Measurements from ENCODE around the gene XIRP2. TPM values are rescaled to one million over a fixed set of nuclear protein-coding genes. Genes with fewer than 3 reads are reported as not detected.
A peak's percentile ranks its signal among the peaks of the same experiment; 100 is the strongest.
"Not testable (repeated sequence)": the region's sequence is repeated elsewhere in the genome, so short reads cannot be mapped to it uniquely, and the experiment has no call there.

Gene XIRP2
- total RNA-seq, 1 experiment from 2014 or later, result 1.6 TPM

DNA sequence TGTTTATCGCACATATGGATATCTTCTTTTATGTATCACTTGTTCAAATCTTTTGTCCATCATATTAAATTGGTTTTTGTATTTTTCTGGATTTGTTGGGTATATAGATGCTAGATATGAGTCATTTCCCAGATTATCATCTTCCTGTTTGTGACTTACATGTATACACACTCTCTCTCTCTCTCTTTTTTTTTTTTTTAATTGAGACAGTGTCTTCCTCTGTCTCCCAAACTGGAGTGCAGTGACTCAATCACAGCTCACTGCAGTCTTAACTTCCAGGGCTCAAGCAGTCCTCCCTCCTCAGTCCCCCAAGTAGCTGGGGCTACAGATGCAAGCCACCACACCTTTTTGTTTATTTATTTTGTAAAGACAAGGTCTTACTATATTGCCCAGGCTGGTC, 43.8 kb downstream of the XIRP2 start:
- peak; percentile 38 for DNase-seq (ENCODE audit: low spot score)

DNA sequence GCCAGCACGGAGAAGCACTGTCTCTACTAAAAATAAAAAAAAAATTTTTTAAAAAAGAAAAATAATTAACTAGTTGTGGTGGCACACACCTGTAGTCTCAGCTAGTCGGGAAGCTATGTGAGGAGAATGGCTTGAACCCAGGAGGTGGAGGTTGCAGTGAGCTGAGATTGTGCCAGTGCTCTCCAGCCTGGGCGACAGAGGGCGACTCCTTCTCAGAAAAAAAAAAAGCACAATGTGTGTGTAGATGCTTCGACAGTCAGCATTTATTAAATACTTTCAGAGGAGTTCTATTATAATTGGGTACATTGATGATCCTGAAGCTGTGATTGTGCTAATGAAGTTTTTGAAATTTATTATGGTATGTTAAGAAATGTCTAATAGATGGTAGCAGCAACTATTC, 46.5 kb downstream of the XIRP2 start:
- DNase-seq (ENCODE audit: low spot score), result no peak

GRCh38 chr2:166942377-166942776, 54.1 kb downstream of the XIRP2 start:
- no peak for DNase-seq (ENCODE audit: low spot score)

DNA sequence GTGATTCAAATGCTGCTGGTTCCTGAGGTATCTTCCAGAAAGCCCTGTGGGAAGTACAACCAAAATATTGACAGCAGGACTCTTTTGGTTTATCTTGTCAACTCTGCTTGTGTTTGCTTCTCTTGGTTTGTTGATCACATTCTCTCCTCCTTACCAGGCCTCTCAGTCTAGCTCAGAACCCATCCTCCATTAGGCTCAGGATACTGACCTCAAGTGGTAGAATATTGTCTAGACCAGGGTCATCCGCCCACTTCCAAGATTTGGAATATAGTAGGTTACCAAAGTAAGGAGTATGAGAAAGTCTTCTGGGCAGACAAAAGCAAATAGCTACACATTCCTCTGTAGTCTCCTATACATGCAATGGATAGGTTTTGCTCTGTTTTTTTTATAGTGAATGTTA, 56.6 kb downstream of the XIRP2 start:
- DNase-seq (ENCODE audit: low spot score), result no peak

- no peak for DNase-seq (ENCODE audit: low spot score)
Measured at GRCh38 chr2:166957686-166958085, 69.4 kb downstream of the XIRP2 start.

DNA sequence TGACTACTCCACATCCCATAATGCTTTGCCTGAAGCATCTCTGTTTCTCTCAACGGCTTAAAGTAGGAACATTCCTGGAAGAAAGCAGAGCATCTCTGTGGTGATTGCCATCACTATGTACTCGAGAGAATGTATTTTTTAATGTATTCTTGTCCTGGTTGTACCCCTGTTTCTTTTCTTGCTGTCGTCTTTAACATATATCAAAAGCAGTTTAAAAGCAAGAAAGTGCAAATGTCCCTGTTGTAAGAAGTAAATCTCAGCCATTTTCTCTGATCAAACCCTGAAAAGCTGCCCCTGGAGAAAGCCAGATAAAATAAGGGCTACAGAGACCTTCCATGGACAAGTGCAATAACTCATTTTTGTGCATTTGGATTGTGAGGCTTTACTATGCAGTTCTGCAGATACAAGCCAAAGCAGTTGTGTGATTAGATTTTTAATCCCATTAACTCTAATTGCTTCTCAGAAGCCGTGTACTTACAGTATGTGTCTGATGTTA, 70.8 kb downstream of the XIRP2 start:
- no peak for DNase-seq (ENCODE audit: low spot score)

DNA sequence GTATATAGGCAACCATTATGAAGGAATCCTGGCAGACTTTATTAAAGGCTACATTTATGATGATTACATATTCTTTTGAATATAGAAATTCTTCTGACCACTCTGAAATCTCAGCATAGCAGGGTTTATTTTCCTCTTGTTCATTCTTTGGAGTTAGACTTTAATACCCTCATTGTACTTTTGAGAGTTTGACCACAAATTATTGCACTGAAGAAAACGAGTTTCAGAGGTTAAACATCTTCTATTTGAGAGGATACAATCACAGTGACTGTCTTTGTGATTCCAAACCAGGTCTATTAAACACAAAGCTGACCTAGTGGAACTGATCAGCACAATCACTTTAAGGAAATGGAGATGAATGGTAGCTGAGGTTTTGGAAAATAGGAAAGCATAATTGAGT, 71.3 kb downstream of the XIRP2 start:
- DNase-seq (ENCODE audit: low spot score), result no peak

- DNase-seq (ENCODE audit: low spot score), result no peak
Measured at GRCh38 chr2:166960702-166961270, 72.5 kb downstream of the XIRP2 start.

DNA sequence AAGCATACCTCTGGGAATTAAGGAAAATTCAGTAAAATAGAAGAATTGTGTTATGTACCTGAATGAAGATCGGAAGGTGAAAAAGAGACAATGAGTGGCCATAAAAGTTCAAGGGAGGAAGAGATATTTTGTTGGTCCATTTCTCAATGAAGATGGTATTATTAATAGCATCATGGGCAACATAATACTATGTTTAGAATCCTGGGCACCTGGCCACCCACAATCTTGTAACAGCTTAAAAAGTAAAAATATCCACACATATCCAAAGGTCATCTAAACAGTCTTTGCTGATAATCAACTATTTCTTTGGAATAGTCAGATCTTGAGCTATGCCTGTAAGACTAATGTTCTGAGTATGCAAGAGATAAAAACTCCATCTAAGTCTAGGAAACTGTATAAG, 73.7 kb downstream of the XIRP2 start:
- no peak for DNase-seq (ENCODE audit: low spot score)

DNA sequence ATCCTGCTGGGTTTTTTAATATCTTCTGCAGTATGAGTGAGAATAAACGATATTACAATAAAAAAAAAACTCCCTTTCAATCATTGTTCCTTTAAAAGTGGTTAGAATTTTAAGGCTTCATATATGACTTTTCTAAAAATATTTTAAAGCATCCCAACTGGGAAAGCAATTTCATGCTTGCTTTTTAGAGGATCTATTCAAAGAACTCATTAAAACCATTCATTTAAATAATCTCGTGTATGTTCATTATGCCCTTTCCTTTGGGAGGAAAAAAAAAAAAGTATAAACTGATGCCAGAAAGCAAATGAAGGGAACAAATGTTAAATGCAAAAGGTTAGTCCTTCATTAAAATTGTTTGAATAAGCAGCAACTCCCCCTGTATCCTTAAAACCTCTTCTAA, 81.2 kb downstream of the XIRP2 start:
- DNase-seq (ENCODE audit: low spot score), result no peak

DNA sequence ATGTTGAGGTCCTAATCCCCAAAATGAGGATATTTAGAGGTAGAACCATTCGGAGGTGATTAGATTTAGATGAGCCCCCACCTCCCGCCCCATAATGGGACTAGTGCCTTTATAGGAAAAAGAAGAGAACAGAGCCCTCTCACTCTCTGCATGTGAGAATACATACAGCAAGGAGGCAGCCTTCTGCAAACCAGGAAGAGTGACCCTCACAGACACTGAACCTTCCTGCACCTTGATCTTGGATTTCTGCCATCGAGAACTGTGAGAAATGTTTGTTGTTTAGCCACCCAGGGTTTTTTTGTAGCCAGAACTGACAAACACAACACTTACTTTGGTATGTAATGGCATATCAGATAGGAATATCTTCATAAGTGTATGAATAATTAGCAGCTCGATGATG, 83.7 kb downstream of the XIRP2 start:
- DNase-seq (ENCODE audit: low spot score), result no peak

GRCh38 chr2:166972418-166972817, 84.1 kb downstream of the XIRP2 start:
- DNase-seq (ENCODE audit: low spot score), result no peak

- no peak for DNase-seq (ENCODE audit: low spot score)
Measured at GRCh38 chr2:166984188-166984587, 95.9 kb downstream of the XIRP2 start.

DNA sequence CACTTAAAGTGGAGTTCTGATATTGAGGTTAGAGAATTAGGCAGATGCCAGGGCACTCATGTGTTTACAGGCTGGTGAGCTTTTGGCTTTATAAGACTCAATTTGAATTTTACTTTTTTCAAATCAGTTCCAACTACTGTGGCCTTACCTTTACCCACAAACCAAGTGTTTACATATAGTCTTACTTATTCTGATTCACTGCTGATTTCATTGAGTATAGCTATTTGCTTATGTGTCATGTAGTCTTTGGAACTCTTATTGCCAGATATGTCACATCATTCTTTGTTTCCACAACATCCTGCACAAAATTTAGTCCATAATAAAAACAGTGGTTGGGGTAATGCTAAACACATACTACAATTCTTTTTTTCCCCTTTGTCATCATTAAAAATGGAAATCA, 96.5 kb downstream of the XIRP2 start:
- DNase-seq (ENCODE audit: low spot score), result no peak

DNA sequence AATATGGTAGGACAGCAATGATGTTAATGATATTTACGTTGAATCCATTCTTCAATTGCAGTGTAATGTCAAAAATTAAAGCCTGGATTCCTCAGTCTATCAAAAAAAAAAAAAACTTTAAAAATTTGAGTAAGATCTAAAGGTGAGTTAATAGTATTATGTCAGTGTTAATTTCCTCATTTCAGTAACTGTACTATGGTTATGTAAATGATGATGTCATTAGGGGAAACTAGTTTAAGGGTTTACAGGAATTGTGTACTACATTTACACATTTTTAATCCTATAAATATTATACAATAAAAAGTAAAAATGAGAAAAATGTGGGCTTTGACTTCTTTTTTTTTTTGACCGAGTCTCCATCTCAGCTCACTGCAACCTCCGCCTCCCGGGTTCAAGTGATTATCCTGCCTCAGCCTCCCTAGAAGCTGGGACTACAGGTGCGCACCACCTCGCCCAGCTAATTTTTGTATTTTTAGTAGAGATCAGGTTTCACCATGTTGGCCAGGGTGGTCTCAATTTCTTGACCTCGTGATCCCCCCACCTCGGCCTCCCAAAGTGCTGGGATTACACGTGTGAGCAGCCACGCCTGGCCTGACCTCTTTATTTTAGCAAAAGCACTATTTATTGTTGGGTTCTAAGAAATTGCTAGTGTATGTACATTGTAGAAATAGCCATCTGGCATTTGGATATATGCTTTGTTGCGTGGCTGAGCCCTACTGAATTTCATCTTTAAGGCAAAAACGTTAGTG, 106.5 kb downstream of the XIRP2 start:
- no peak for DNase-seq (ENCODE audit: low spot score)

DNA sequence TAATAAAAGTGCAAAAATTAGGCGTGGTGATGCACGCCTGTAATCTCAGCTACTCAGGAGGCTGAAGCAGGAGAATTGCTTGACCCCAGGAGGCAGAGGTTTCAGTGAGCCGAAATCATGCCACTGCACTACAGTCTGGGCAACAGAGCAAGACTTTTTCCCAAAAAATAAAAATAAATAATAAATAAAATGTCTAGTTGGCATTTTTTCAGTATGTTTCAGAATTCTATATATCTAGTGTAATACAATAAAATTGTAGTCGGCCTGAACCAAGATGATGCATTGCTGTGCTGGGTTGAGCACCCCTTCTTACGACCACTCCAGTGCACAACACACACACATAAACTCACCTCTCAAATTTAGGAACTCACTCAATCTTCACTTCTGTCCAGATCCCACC, 108.2 kb downstream of the XIRP2 start:
- no peak for DNase-seq (ENCODE audit: low spot score)

DNA sequence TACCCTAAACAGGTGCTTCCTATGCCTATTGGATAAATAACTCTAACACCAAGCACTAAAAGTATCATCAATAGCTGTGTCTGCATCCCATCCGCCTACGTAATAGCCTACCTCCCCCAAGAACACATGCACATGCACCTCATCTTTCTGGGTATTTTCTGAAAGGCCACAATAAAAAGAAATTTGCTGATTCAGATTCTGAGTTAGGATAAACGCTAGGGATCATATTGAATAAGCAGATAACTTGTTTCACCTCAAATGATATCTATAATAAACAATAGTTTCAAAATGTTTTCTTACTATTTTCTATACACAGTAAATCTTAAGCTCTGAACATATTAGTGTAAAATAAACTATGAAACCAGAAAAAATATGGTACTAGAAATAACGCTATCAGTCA, 112.9 kb downstream of the XIRP2 start:
- no peak for DNase-seq (ENCODE audit: low spot score)

DNA sequence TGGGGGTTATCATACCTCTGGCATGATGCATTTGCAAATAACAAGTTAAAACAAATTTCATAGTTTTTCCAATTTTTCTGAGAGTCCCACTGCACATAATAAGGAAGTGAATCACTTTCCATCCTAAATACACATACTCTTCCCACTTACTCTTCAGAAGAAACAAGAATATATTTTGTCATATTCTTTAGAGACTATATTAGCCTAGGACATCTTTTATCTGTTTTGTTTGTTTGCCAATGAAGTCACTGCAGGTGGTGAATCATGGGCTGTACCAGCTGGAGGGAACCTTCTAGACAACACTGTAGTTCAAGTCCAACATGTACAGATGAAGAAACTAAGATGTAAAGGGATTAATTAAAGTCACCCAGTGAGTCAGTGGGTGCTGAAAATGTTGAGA, 116.8 kb downstream of the XIRP2 start:
- no peak for DNase-seq (ENCODE audit: low spot score)

DNA sequence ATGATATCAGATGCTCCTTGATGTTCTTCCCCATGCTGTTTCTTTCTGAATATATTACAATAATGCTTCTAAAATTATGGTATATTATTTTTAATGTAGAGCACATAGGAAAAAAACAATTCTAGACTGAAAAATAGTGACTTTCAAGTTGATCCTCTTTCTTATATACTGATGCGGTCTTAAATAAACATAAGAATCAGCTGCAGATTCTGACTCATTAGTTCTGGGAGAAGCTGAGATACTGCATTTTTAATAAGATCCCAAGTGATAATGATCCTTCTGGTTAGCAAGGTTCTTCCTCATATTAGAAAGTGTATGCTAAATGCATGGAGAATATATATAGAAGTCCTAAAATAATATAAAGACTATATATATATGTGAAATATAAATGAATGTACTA, 124.9 kb downstream of the XIRP2 start:
- peak; percentile 55 for DNase-seq (ENCODE audit: low spot score)

GRCh38 chr2:167015806-167016205, 127.5 kb downstream of the XIRP2 start:
- DNase-seq (ENCODE audit: low spot score), result no peak

DNA sequence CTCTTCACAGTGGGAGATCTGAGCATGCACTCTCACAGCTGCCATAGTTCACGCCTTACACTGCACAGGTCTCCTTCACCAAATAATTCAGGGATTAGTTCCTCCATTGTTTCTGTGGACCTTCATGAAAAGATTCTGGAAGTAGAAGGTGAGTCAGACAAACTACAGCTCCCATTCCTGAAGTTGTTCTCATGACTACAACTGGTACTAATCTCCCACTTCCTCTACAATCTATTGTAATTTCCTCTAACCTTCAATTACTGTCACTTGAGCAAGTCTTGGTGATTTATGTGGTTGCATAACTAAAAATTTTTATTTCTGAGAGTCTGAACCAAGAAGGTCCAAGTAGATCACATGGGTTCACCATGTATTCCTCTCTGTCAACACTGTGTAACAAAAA, 128.7 kb downstream of the XIRP2 start:
- peak; percentile 52 for DNase-seq (ENCODE audit: low spot score)

- DNase-seq (ENCODE audit: low spot score), result no peak
Measured at GRCh38 chr2:167018590-167018989, 130.3 kb downstream of the XIRP2 start.

- DNase-seq (ENCODE audit: low spot score), result no peak
Measured at GRCh38 chr2:167028503-167028902, 140.2 kb downstream of the XIRP2 start.

GRCh38 chr2:167034976-167035375, 146.7 kb downstream of the XIRP2 start:
- not testable (repeated sequence) for DNase-seq (ENCODE audit: low spot score)
